ENCODE measurements around the gene HELB. TPM values are rescaled to one million over a fixed set of nuclear protein-coding genes. Genes with fewer than 3 reads are reported as not detected.

Gene HELB
- total and polyA plus RNA-seq, 2 of the 8 experiments (the other 6 are each of a cell fraction or from before 2014, with no cell fraction given): 1.8 to 7.6 TPM

GRCh38 chr12:66354291-66354690, 52.0 kb downstream of the HELB start (continued):
- TF ChIP-seq, protein P1, sequence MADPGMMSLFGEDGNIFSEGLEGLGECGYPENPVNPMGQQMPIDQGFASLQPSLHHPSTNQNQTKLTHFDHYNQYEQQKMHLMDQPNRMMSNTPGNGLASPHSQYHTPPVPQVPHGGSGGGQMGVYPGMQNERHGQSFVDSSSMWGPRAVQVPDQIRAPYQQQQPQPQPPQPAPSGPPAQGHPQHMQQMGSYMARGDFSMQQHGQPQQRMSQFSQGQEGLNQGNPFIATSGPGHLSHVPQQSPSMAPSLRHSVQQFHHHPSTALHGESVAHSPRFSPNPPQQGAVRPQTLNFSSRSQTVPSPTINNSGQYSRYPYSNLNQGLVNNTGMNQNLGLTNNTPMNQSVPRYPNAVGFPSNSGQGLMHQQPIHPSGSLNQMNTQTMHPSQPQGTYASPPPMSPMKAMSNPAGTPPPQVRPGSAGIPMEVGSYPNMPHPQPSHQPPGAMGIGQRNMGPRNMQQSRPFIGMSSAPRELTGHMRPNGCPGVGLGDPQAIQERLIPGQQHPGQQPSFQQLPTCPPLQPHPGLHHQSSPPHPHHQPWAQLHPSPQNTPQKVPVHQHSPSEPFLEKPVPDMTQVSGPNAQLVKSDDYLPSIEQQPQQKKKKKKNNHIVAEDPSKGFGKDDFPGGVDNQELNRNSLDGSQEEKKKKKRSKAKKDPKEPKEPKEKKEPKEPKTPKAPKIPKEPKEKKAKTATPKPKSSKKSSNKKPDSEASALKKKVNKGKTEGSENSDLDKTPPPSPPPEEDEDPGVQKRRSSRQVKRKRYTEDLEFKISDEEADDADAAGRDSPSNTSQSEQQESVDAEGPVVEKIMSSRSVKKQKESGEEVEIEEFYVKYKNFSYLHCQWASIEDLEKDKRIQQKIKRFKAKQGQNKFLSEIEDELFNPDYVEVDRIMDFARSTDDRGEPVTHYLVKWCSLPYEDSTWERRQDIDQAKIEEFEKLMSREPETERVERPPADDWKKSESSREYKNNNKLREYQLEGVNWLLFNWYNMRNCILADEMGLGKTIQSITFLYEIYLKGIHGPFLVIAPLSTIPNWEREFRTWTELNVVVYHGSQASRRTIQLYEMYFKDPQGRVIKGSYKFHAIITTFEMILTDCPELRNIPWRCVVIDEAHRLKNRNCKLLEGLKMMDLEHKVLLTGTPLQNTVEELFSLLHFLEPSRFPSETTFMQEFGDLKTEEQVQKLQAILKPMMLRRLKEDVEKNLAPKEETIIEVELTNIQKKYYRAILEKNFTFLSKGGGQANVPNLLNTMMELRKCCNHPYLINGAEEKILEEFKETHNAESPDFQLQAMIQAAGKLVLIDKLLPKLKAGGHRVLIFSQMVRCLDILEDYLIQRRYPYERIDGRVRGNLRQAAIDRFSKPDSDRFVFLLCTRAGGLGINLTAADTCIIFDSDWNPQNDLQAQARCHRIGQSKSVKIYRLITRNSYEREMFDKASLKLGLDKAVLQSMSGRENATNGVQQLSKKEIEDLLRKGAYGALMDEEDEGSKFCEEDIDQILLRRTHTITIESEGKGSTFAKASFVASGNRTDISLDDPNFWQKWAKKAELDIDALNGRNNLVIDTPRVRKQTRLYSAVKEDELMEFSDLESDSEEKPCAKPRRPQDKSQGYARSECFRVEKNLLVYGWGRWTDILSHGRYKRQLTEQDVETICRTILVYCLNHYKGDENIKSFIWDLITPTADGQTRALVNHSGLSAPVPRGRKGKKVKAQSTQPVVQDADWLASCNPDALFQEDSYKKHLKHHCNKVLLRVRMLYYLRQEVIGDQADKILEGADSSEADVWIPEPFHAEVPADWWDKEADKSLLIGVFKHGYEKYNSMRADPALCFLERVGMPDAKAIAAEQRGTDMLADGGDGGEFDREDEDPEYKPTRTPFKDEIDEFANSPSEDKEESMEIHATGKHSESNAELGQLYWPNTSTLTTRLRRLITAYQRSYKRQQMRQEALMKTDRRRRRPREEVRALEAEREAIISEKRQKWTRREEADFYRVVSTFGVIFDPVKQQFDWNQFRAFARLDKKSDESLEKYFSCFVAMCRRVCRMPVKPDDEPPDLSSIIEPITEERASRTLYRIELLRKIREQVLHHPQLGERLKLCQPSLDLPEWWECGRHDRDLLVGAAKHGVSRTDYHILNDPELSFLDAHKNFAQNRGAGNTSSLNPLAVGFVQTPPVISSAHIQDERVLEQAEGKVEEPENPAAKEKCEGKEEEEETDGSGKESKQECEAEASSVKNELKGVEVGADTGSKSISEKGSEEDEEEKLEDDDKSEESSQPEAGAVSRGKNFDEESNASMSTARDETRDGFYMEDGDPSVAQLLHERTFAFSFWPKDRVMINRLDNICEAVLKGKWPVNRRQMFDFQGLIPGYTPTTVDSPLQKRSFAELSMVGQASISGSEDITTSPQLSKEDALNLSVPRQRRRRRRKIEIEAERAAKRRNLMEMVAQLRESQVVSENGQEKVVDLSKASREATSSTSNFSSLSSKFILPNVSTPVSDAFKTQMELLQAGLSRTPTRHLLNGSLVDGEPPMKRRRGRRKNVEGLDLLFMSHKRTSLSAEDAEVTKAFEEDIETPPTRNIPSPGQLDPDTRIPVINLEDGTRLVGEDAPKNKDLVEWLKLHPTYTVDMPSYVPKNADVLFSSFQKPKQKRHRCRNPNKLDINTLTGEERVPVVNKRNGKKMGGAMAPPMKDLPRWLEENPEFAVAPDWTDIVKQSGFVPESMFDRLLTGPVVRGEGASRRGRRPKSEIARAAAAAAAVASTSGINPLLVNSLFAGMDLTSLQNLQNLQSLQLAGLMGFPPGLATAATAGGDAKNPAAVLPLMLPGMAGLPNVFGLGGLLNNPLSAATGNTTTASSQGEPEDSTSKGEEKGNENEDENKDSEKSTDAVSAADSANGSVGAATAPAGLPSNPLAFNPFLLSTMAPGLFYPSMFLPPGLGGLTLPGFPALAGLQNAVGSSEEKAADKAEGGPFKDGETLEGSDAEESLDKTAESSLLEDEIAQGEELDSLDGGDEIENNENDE (IDR thresholded peaks at IDR 0.05; ENCODE audit: insufficient replicate concordance, low read length): no peak
- TF ChIP-seq EGR1 (IDR thresholded peaks at IDR 0.05; ENCODE audit: borderline replicate concordance, low read depth, low read length): no peak
- TF ChIP-seq NRF1 (IDR thresholded peaks at IDR 0.05; ENCODE audit: low read depth, low read length): no peak
- TF ChIP-seq KDM5A (IDR thresholded peaks at IDR 0.05; ENCODE audit: low read length): no peak
- TF ChIP-seq SP2 (IDR thresholded peaks at IDR 0.05; ENCODE audit: low read length): no peak
